NK-92 (cell line): ENCODE measurements around the gene ENPP3.

Experiments used
- DNase-seq: peaks from one replicate; lab custom pipeline; 2025; ENCODE audit not compliant: unreplicated experiment; lab: John Stamatoyannopoulos, UW

The ENPP3 gene

DNA sequence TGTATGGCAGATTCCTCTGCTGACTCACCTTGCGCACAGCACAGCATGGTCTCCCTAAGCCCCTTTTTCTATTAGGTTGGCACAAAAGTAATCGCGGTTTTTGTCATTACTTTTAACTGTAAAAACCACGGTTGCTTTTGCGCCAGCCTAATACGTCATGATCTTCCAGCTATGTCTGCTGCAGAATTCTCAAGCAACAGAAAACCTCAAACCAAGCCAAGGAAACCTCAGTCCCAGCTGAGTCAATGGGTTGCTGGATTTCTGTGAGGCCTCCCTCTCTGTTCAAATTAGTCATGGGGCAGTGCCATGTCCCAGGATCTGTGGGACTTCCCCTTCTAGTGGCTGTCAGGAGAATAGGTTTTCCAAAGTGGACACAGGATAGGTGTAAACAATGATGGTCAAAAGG lies 155.0 kb downstream of the ENPP3 start:
- no peak for DNase-seq

DNA sequence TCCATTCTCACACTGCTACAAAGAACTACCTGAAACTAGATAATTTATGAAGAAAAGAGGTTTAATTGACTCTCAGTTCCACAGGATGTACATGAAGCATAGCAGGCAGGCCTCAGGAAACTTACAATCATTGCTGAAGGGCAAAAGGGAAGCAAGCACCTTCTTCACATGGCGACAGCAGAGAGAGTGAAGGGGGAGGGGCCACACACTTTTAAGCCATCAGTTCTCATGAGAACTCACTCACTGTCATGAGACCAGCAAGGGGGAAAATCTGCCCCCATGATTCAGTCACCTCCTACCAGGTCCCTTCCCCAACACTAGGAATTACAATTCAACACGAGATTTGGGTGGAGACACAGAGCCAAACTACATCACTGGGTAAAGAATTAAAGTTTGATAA lies 158.3 kb downstream of the ENPP3 start:
- DNase-seq = no peak
